Endothelial cell (in vitro differentiated cells): Measurements from ENCODE around the gene KIF6. TPM values are rescaled to one million over a fixed set of nuclear protein-coding genes. Genes with fewer than 3 reads are reported as not detected.

ENCODE experiments used
- DNase-seq: peaks from one replicate; pipeline ENCODE4 v3.0.0; 2021; ENCODE audit warnings: low spot score
- H3K27ac Mint-ChIP-seq: one replicate; pipeline ENCODE4 v1.8.0; 2021; ENCODE audit warnings: mixed read lengths, inconsistent platforms; ENCODE audit not compliant: unreplicated experiment
- H3K27me3 Mint-ChIP-seq: one replicate; pipeline ENCODE4 v1.8.0; 2021; ENCODE audit warnings: mild to moderate bottlenecking, moderate library complexity, mixed read lengths, inconsistent platforms; ENCODE audit not compliant: unreplicated experiment
- H3K36me3 Mint-ChIP-seq: one replicate; pipeline ENCODE4 v1.8.0; 2021; ENCODE audit warnings: mild to moderate bottlenecking, low read depth, mixed read lengths, inconsistent platforms; ENCODE audit not compliant: unreplicated experiment
- H3K4me1 Mint-ChIP-seq: one replicate; pipeline ENCODE4 v1.8.0; 2021; ENCODE audit warnings: mild to moderate bottlenecking, mixed read lengths, inconsistent platforms; ENCODE audit not compliant: unreplicated experiment
- H3K4me3 Mint-ChIP-seq: one replicate; pipeline ENCODE4 v1.8.0; 2021; ENCODE audit warnings: mild to moderate bottlenecking, mixed read lengths, inconsistent platforms; ENCODE audit not compliant: unreplicated experiment
- H3K9me3 Mint-ChIP-seq: one replicate; pipeline ENCODE4 v1.8.0; 2021; ENCODE audit warnings: mixed read lengths, inconsistent platforms; ENCODE audit not compliant: unreplicated experiment
- total RNA-seq: library from RNA; stranded (reverse); fragmentation: NEBNext Ultra II Directional; extraction: Animal tissue kit (Norgen Biotek cat#: 25700); gene quantifications from one replicate; pipeline ENCODE4 v1.2.1, GENCODE V29; 2021; ENCODE audit not compliant: unreplicated experiment
- TF ChIP-seq, protein P1 (sequence below): fragments of 200-600 bp; sonication (generic); IDR thresholded peaks from one replicate; pipeline ENCODE4 v1.5.0; 2021; ENCODE audit warnings: antibody characterized with exemption; ENCODE audit not compliant: unreplicated experiment

The KIF6 gene
- total RNA-seq, 1 donor from 2014 or later: 0.46 TPM

DNA sequence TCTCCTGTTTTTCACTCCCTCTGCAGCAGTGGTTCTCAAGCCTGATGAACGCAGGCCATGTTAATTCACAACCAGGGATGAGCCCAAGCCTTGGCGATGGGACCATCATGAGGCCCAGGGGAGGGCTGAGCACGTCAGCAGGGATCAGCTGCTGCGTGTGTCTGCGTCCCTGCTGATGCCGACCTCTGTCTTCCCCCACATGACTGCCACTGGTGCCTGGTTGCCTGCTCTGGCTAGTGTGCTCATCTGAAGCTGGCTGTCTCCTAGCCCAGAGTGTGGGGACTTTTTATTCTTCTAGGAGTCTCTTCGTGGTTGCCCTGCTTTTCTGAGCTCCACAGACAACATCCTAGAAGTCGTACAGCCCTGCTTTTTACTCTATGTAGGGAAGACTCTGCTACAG, 361.9 kb downstream of the KIF6 start:
- Mint-ChIP-seq H3K27ac (no peak overlapping the region), H3K4me3 (no peak overlapping the region), H3K9me3 (no peaks in the 10 kb centered on the region), H3K4me1 (peaks cover 15% of the 10 kb centered on the region), H3K36me3 (no peaks in the 10 kb centered on the region), H3K27me3 (peaks cover 3% of the 10 kb centered on the region)
- TF ChIP-seq, protein P1, sequence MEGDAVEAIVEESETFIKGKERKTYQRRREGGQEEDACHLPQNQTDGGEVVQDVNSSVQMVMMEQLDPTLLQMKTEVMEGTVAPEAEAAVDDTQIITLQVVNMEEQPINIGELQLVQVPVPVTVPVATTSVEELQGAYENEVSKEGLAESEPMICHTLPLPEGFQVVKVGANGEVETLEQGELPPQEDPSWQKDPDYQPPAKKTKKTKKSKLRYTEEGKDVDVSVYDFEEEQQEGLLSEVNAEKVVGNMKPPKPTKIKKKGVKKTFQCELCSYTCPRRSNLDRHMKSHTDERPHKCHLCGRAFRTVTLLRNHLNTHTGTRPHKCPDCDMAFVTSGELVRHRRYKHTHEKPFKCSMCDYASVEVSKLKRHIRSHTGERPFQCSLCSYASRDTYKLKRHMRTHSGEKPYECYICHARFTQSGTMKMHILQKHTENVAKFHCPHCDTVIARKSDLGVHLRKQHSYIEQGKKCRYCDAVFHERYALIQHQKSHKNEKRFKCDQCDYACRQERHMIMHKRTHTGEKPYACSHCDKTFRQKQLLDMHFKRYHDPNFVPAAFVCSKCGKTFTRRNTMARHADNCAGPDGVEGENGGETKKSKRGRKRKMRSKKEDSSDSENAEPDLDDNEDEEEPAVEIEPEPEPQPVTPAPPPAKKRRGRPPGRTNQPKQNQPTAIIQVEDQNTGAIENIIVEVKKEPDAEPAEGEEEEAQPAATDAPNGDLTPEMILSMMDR: no peak
- no peak for DNase-seq

DNA sequence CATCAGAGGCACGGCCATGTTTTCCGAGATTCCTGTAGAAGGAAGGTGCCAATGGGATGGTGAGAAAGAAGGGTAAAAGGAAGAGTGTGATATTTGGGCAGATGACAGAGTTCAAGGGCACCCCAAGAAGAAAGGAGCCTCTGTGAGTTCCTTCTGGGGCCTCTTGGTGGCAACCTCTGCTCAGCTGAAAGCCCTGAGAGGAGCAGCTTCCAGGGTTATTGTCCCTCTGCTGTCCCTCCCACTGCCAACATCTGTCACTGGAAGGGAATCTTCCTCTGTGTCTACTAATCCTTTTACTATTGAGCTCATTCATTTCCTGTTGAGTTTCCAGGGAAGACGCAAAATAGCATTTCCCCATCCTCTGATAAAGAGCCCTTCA, 362.7 kb downstream of the KIF6 start:
- DNase-seq: no peak
- TF ChIP-seq, protein P1: peak; percentile 2
- peaks cover 3% of the 10 kb centered on the region for H3K27me3 Mint-ChIP-seq
- no peak overlapping the region for H3K4me3 Mint-ChIP-seq
- H3K36me3 Mint-ChIP-seq: no peaks in the 10 kb centered on the region
- peaks cover 20% of the 10 kb centered on the region for H3K4me1 Mint-ChIP-seq
- H3K27ac Mint-ChIP-seq: no peak overlapping the region
- H3K9me3 Mint-ChIP-seq: no peaks in the 10 kb centered on the region

DNA sequence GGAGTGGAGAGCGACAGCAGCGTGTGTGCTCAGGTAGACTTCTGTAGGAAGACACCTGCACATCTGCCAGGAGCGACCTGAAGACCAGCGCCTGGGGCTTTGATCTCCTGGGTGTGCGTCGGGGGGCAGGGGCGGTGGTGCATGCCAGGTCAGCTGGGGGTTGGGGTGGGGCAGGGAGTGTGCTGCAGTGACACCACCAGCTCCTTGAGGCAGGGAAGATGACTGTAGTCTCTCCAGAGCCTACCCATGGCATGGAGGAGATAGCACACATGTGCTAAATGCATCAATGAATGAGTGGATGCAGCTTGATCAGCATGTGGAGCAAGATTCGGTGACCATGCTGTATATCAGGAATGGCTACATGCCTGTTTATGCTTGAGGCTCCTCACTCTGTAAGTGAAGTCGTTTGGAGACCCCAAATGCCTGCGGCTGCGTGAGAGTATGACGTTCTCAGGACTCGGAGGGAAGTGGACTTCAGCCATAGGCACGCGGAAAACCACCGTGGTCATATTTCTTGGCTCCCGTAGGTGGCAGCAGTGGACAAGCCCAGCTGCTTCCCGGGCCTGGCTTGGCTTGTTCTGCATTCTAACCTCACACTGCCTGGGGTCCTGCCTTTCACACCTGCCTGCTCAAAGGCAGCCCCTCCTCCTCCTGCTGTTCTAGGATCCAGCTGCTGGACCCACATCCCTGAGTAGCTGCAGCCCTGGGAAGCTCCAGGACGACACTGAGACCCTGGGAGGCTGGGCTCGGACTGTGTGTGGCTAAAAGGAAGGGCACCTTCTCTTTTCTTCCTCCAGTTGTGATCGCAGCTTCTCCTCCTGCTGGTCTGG, 363.3 kb downstream of the KIF6 start:
- H3K36me3 Mint-ChIP-seq: no peaks in the 10 kb centered on the region
- DNase-seq: peak; percentile 76
- no peaks in the 10 kb centered on the region for H3K9me3 Mint-ChIP-seq
- TF ChIP-seq, protein P1: peak; percentile 79
- no peak overlapping the region for H3K27ac Mint-ChIP-seq
- H3K27me3 Mint-ChIP-seq: peaks cover 3% of the 10 kb centered on the region
- peaks cover 23% of the 10 kb centered on the region for H3K4me1 Mint-ChIP-seq
- no peak overlapping the region for H3K4me3 Mint-ChIP-seq

DNA sequence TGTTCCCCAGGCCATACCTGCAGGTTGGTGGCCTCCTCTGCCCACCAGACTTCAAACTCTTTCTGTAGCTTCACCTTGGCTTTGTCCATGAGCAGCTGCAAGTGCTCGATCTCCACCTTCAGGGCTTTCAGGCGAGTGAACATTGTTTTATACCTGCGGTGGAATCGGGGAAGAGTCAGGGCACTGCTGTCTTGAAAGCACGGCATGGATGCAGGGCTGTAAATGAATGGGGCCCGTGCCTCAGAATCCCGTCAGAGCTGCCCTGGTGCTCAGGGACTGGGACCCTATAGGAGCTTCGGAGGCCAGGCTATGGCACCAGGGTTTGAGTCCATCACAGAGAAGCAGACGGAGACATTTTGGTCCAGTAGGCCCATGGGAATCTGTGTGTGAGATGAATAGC, 364.8 kb downstream of the KIF6 start:
- peaks cover 23% of the 10 kb centered on the region for H3K4me1 Mint-ChIP-seq
- no peaks in the 10 kb centered on the region for H3K9me3 Mint-ChIP-seq
- H3K27ac Mint-ChIP-seq: no peak overlapping the region
- no peak for DNase-seq
- H3K27me3 Mint-ChIP-seq: peaks cover 6% of the 10 kb centered on the region
- H3K36me3 Mint-ChIP-seq: no peaks in the 10 kb centered on the region
- TF ChIP-seq, protein P1: no peak
- no peak overlapping the region for H3K4me3 Mint-ChIP-seq

DNA sequence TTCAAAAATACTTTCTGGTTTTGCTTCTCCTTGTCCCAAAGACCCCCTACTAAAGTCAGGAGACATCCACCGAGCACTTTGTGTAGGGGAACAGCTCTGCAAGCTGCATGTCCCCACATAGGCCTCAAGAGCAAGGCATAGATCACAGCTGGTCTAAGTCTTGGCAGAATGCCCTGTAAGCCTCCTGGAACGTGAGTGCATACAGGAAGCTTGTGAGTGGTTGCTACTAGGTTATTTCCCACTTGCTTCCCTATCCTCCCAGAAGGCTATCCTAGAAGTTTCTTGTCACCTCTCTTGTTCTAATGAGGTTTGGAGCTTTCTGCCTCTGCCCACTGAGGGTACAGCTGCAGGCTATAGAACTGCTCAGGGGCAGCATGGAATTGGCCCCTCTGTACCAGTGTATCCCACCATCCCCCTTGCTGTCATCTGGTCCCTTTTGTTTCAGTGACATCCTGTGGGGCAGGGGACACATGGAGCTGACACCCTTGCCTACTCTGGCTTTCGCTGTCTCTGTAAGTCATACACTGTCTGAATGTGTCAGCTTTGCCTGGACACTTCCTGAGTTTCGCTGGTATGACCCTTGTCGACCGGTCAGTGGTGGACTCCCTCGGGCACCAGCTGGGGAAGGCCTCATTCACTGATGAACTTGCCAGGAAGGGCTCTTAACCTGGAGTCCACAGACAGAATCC, 367.1 kb downstream of the KIF6 start:
- no peak overlapping the region for H3K4me3 Mint-ChIP-seq
- peaks cover 22% of the 10 kb centered on the region for H3K4me1 Mint-ChIP-seq
- TF ChIP-seq, protein P1: no peak
- H3K36me3 Mint-ChIP-seq: no peaks in the 10 kb centered on the region
- peaks cover 4% of the 10 kb centered on the region for H3K27me3 Mint-ChIP-seq
- H3K9me3 Mint-ChIP-seq: no peaks in the 10 kb centered on the region
- H3K27ac Mint-ChIP-seq: no peak overlapping the region
- DNase-seq: no peak
